H1 (cell line): ENCODE data around the gene LCAT. TPM values are rescaled to one million over a fixed set of nuclear protein-coding genes. Genes with fewer than 3 reads are reported as not detected.

Experiments used
- CTCF ChIA-PET: fragments of 300-600 bp; sonication (Branson Sonifier 250); formaldehyde crosslinking; loops from one replicate; lab custom pipeline; 2021; ENCODE audit not compliant: partially characterized antibody; lab: Charles Lee
- POLR2A ChIA-PET: fragments of 300-600 bp; sonication (Branson Sonifier 250); formaldehyde crosslinking; loops from one replicate; lab custom pipeline; 2021; ENCODE audit warnings: inconsistent platforms; ENCODE audit not compliant: partially characterized antibody; lab: Charles Lee
- DNase-seq, 2 experiments: peaks; one replicate each; pipeline versions ENCODE4 v3.0.0 to v3.0.0-alpha.2; 2010 to 2022; ENCODE audit warnings: low spot score in 2 of 2, low read depth in 1 of 2, mixed read lengths in 1 of 2
- FAIRE-seq: peaks from 2 replicates; lab custom pipeline; 2011; peaks lifted over from hg19 to GRCh38; lab: Jason Lieb, UNC
- H2AFZ ChIP-seq: 2 replicates; pipeline ENCODE4 v1.8.1; 2012; ENCODE audit warnings: low read length, inconsistent platforms
- H2AK5ac ChIP-seq: 2 replicates; pipeline ENCODE4 v1.6.1; 2013; ENCODE audit warnings: low read depth, low read length
- H2BK120ac ChIP-seq: replicated peaks from 2 replicates; pipeline ENCODE3; 2013; ENCODE audit warnings: low read depth, low read length, inconsistent platforms
- H2BK12ac ChIP-seq: 2 replicates; pipeline ENCODE4 v1.6.1; 2013; ENCODE audit warnings: low read depth, low read length
- H2BK15ac ChIP-seq: 2 replicates; pipeline ENCODE4 v1.6.1; 2013; ENCODE audit warnings: low read length
- H2BK20ac ChIP-seq: 2 replicates; pipeline ENCODE4 v1.6.1; 2013; ENCODE audit warnings: low read length
- H2BK5ac ChIP-seq: 2 replicates; pipeline ENCODE4 v1.6.1; 2013; ENCODE audit warnings: low read depth, low read length
- H3K14ac ChIP-seq: 2 replicates; pipeline ENCODE4 v1.6.1; 2013; ENCODE audit warnings: inconsistent platforms; ENCODE audit not compliant: insufficient read length
- H3K18ac ChIP-seq: 2 replicates; pipeline ENCODE4 v1.6.1; 2013; ENCODE audit warnings: low read length; ENCODE audit errors: extremely low read depth
- H3K23ac ChIP-seq: 2 replicates; pipeline ENCODE4 v1.6.1; 2013; ENCODE audit warnings: inconsistent platforms; ENCODE audit not compliant: insufficient read length
- H3K23me2 ChIP-seq: 2 replicates; pipeline ENCODE4 v1.6.1; 2013; ENCODE audit warnings: low read depth, low read length
- H3K27ac ChIP-seq: 2 replicates; pipeline ENCODE4 v1.6.1; 2011; ENCODE audit warnings: low read depth, low read length, inconsistent platforms
- H3K27me3 ChIP-seq, 4 experiments: replicated peaks in 1 of 4; 1 replicate in 1 of 4; 2 replicates in 3 of 4; pipeline versions ENCODE4 v1.6.1 to v1.8.1; 2011 to 2013; ENCODE audit warnings: low read length in 3 of 4, mild to moderate bottlenecking in 3 of 4, inconsistent platforms in 2 of 4, mixed read lengths in 2 of 4, moderate library complexity in 1 of 4; ENCODE audit not compliant: control insufficient read depth in 3 of 4, insufficient read depth in 3 of 4; ENCODE audit errors: extremely low read depth in 1 of 4
- H3K36me3 ChIP-seq, 4 experiments: 2 replicates each; pipeline versions ENCODE4 v1.6.1 to v1.8.1; 2011 to 2013; ENCODE audit warnings: mild to moderate bottlenecking in 4 of 4, low read length in 3 of 4, moderate library complexity in 2 of 4, control low read depth in 1 of 4, inconsistent platforms in 1 of 4; ENCODE audit not compliant: insufficient read depth in 4 of 4, control insufficient read depth in 2 of 4
- H3K4ac ChIP-seq: replicated peaks from 2 replicates; pipeline ENCODE3; 2013; ENCODE audit warnings: low read length, low read depth, mixed read lengths, inconsistent platforms; ENCODE audit not compliant: insufficient read length
- H3K4me1 ChIP-seq, 4 experiments: replicated peaks in 1 of 4; 1 replicate in 1 of 4; 2 replicates in 3 of 4; pipeline versions ENCODE4 v1.6.1 to v1.8.1; 2011 to 2013; ENCODE audit warnings: low read length in 3 of 4, inconsistent platforms in 2 of 4, mixed read lengths in 1 of 4; ENCODE audit not compliant: insufficient read depth in 4 of 4, control insufficient read depth in 3 of 4
- H3K4me2 ChIP-seq, 2 experiments: 2 replicates each; pipeline versions ENCODE4 v1.6.1 to v1.8.1; 2011 to 2013; ENCODE audit warnings: low read depth in 2 of 2, low read length in 2 of 2, control low read depth in 1 of 2, inconsistent platforms in 1 of 2, mild to moderate bottlenecking in 1 of 2; ENCODE audit not compliant: insufficient read depth in 1 of 2
- H3K4me3 ChIP-seq, 4 experiments: fragments of 200-600, 300-600 bp in 1 of 4; sonication (generic), shearing (Covaris generic), sonication (Bioruptor Twin) in 1 of 4; 2 replicates each; pipeline versions ENCODE4 v1.5.1 to v1.8.1; 2011 to 2016; ENCODE audit warnings: low read length in 4 of 4, low read depth in 3 of 4, control low read depth in 2 of 4, inconsistent platforms in 2 of 4, mild to moderate bottlenecking in 2 of 4, mixed read lengths in 1 of 4, moderate library complexity in 1 of 4; ENCODE audit not compliant: insufficient read depth in 2 of 4; ENCODE audit errors: extremely low read depth in 1 of 4
- H3K56ac ChIP-seq: replicated peaks from 2 replicates; pipeline ENCODE3; 2013; ENCODE audit warnings: low read depth, mild to moderate bottlenecking, mixed read lengths, low read length, inconsistent platforms; ENCODE audit not compliant: insufficient read length
- H3K79me1 ChIP-seq: 2 replicates; pipeline ENCODE4 v1.6.1; 2013; ENCODE audit warnings: low read depth, low read length, control low read depth
- H3K79me2 ChIP-seq, 2 experiments: 2 replicates each; pipeline versions ENCODE4 v1.6.1 to v1.8.1; 2012 to 2013; ENCODE audit warnings: low read length in 2 of 2, mild to moderate bottlenecking in 2 of 2, inconsistent platforms in 1 of 2; ENCODE audit not compliant: insufficient read depth in 2 of 2, control insufficient read depth in 1 of 2
- H3K9ac ChIP-seq, 4 experiments: replicated peaks in 1 of 4; 1 replicate in 1 of 4; 2 replicates in 3 of 4; pipeline versions ENCODE4 v1.6.1 to v1.8.1; 2011 to 2013; ENCODE audit warnings: low read depth in 3 of 4, low read length in 3 of 4, control low read depth in 2 of 4, mild to moderate bottlenecking in 2 of 4, moderate library complexity in 2 of 4, inconsistent platforms in 1 of 4; ENCODE audit errors: extremely low read depth in 1 of 4
- H3K9me3 ChIP-seq, 2 experiments: 2 replicates each; pipeline versions ENCODE4 v1.6.1 to v1.8.1; 2012 to 2013; ENCODE audit warnings: mild to moderate bottlenecking in 2 of 2, moderate library complexity in 2 of 2, control low read depth in 1 of 2, inconsistent platforms in 1 of 2, low read depth in 1 of 2, low read length in 1 of 2, mixed read lengths in 1 of 2; ENCODE audit not compliant: insufficient read depth in 2 of 2
- H4K20me1 ChIP-seq, 2 experiments: replicated peaks in 1 of 2; 2 replicates each; pipeline versions ENCODE3 to v1.8.1; 2011 to 2013; ENCODE audit warnings: inconsistent platforms in 2 of 2, low read length in 2 of 2, mild to moderate bottlenecking in 1 of 2; ENCODE audit not compliant: insufficient read depth in 2 of 2, control insufficient read depth in 1 of 2
- H4K5ac ChIP-seq: 2 replicates; pipeline ENCODE4 v1.6.1; 2013; ENCODE audit warnings: low read length, low read depth, mixed read lengths, inconsistent platforms; ENCODE audit not compliant: insufficient read length
- H4K8ac ChIP-seq: 2 replicates; pipeline ENCODE4 v1.8.0; 2013; ENCODE audit warnings: mild to moderate bottlenecking, moderate library complexity, low read length, inconsistent platforms; ENCODE audit not compliant: insufficient read depth; ENCODE audit errors: extremely low read depth
- H4K91ac ChIP-seq: replicated peaks from 2 replicates; pipeline ENCODE3; 2013; ENCODE audit warnings: low read length, mixed read lengths, inconsistent platforms; ENCODE audit not compliant: insufficient read length
- KDM5A ChIP-seq: fragments of 200-600 bp; IDR thresholded peaks from 2 replicates; pipeline ENCODE4 v1.7.1; 2012; ENCODE audit warnings: mild to moderate bottlenecking, low read length, inconsistent platforms, mixed read lengths
- PHF8 ChIP-seq: fragments of 200-600 bp; sonication (generic); conservative IDR thresholded peaks from 2 replicates; pipeline ENCODE4 v1.7.1; 2012; ENCODE audit warnings: low read depth, mild to moderate bottlenecking, inconsistent platforms, low read length, moderate library complexity
- POLR2A ChIP-seq, 2 experiments: IDR thresholded peaks; 1 replicate in 1 of 2; 2 replicates in 1 of 2; pipeline ENCODE4 v1.6.1; 2011; ENCODE audit warnings: low read depth in 2 of 2, low read length in 2 of 2, mild to moderate bottlenecking in 2 of 2; ENCODE audit errors: control extremely low read depth in 1 of 2
- RNF2 ChIP-seq: fragments of 200-900, 300-1000 bp; sonication (generic); IDR thresholded peaks from 2 replicates; pipeline ENCODE4 v1.7.1; 2016; ENCODE audit warnings: borderline replicate concordance, low read depth, mild to moderate bottlenecking, antibody characterized with exemption, low read length; ENCODE audit not compliant: poor library complexity, severe bottlenecking; ENCODE audit errors: missing control alignments
- SUZ12 ChIP-seq: fragments of 200-600 bp; sonication (generic); IDR thresholded peaks from 2 replicates; pipeline ENCODE4 v1.6.1; 2012; ENCODE audit warnings: mild to moderate bottlenecking, inconsistent platforms, low read length, moderate library complexity, mixed read lengths
- TCF12 ChIP-seq: IDR thresholded peaks from 2 replicates; pipeline ENCODE4 v1.6.1; 2011; ENCODE audit warnings: low read depth, mild to moderate bottlenecking, low read length
- YY1 ChIP-seq: IDR thresholded peaks from 2 replicates; pipeline ENCODE4 v1.6.1; 2011; ENCODE audit warnings: low read depth, mild to moderate bottlenecking, low read length
- WGBS, 2 experiments: shearing (Covaris generic) in 1 of 2; methylation state at CpG; one replicate each; pipeline versions ENCODE4 v1.1.6 to v1.1.7; 2013 to 2015; ENCODE audit warnings: low lambda C conversion rate in 2 of 2, mixed read lengths in 2 of 2, inconsistent platforms in 1 of 2, low coverage in 1 of 2, missing lambda C conversion rate in 1 of 2; ENCODE audit not compliant: insufficient replicate concordance in 2 of 2, insufficient coverage in 1 of 2, insufficient read length in 1 of 2; ENCODE audit errors: extremely low coverage in 1 of 2, missing lambda C conversion rate in 1 of 2; 5-methylcytosine and 5-hydroxymethylcytosine counted together
- polyA plus RNA-seq, 7 experiments: library from polyadenylated mRNA; depleted of rRNA in 3 of 7; stranded (reverse) in 5 of 7; unstranded in 2 of 7; fragments of >200 nt in 5 of 7; fragments of 200-250 nt in 2 of 7; gene quantifications; 1 replicate in 5 of 7; 2 replicates in 1 of 7; 4 replicates in 1 of 7; pipeline versions ENCODE4 v1.2.1 to v1.2.3, GENCODE V29; 2011 to 2013; ENCODE audit warnings: missing spikeins in 2 of 7, mixed read lengths in 2 of 7
- total RNA-seq: library from RNA; stranded (reverse); fragmentation: NEBNext Ultra II Directional; extraction: Animal tissue kit (Norgen Biotek cat#: 25700); gene quantifications from 2 replicates; pipeline ENCODE4 v1.2.1, GENCODE V29; 2021

LCAT gene
- total and polyA plus RNA-seq, 2 of the 8 experiments (the other 6 are each of a cell fraction or from before 2014, with no cell fraction given): 9.4 to 19.6 TPM

- TF ChIP-seq RNF2 (no peak), PHF8 (no peak), SUZ12 (no peak), YY1 (0 out of 2 replicates have a peak, but pooled peaks have one; percentile 41), TCF12 (no peak), KDM5A (no peak), POLR2A (IDR thresholded peaks at IDR 0.05; ENCODE audit: control extremely low read depth in 1 of 2, low read depth in 2 of 2, low read length in 2 of 2) (peak in 1 of 2 experiments; percentile 22; a peak in 1 of 3 replicates)
- ChIA-PET CTCF (interaction anchor here (1.0 to 27.1 kb wide), 11 partner anchors 8 to 122 kb away, joined by 3 to 623 read pairs (median 5); partner anchors contain the start of genes EDC4, LCAT, NRN1L and PSKH1), POLR2A (interaction anchor here (0.6 to 7.5 kb wide), 6 partner anchors 10 to 702 kb away, joined by 3 to 43 read pairs (median 4); partner anchors contain the start of genes LCAT and NRN1L)
- H3K23me2 ChIP-seq: peaks cover 7% of the 10 kb centered on the region
- DNase-seq (no peak), FAIRE-seq (no peak)
- no peak overlapping the region for H2AK5ac ChIP-seq
- H2BK12ac ChIP-seq: peak overlapping the region; percentile 50; the same call in 1 of the 2 replicates
- H3K4ac ChIP-seq: no peak overlapping the region
- no peaks in the 10 kb centered on the region for H3K9me3 ChIP-seq
- H3K79me2 ChIP-seq: no peaks in the 10 kb centered on the region
- no peak overlapping the region for H3K56ac ChIP-seq
- H4K20me1 ChIP-seq: peaks cover 3 to 27% of the 10 kb centered on the region in 2 experiments
- no peak overlapping the region for H2AFZ ChIP-seq
- no peak overlapping the region for H4K91ac ChIP-seq
- H3K79me1 ChIP-seq: peaks cover 4% of the 10 kb centered on the region; the same call in 1 of the 2 replicates
- H4K5ac ChIP-seq: no peak overlapping the region
- H3K14ac ChIP-seq: no peak overlapping the region
- H3K4me3 ChIP-seq: no peak overlapping the region
- H2BK120ac ChIP-seq: no peak overlapping the region
- H3K36me3 ChIP-seq: no peaks in the 10 kb centered on the region; a peak in 2 of 8 replicates
- no peak overlapping the region for H3K23ac ChIP-seq
- H2BK5ac ChIP-seq: 0 out of 2 replicates have a peak overlapping the region, but pooled peaks have one; percentile 24
- peaks cover 0 to 15% (median 10%) of the 10 kb centered on the region in 4 experiments; a peak in 5 of 7 replicates for H3K4me1 ChIP-seq
- no peaks in the 10 kb centered on the region for H3K27me3 ChIP-seq
- no peak overlapping the region for H2BK15ac ChIP-seq
- no peak overlapping the region for H2BK20ac ChIP-seq
- 95% methylated on average over 10 of the region's 17 CpGs; no CpG with 5 or more reads in 1 of the 2 experiments for WGBS, 2 experiments
- no peak overlapping the region for H3K4me2 ChIP-seq
- no peak overlapping the region for H4K8ac ChIP-seq
- no peak overlapping the region for H3K18ac ChIP-seq
- no peak overlapping the region for H3K27ac ChIP-seq
- H3K9ac ChIP-seq: no peak overlapping the region
Observed at GRCh38 chr16:67930678-67931211, 13.2 kb downstream of the LCAT start.
